Testis (tissue), 3 donors: Measurements from ENCODE around the gene C1orf21. TPM values are rescaled to one million over a fixed set of nuclear protein-coding genes. Genes with fewer than 3 reads are reported as not detected.

Experiments
- DNase-seq: peaks from one replicate; pipeline ENCODE4 v3.0.0-alpha.2; 2019
- H3K27ac ChIP-seq, 2 donors: fragments of 200-600 bp; sonication (generic); one replicate each; pipeline ENCODE4 v1.5.1; 2019
- H3K27me3 ChIP-seq: fragments of 200-600 bp; sonication (generic); one replicate; pipeline ENCODE4 v1.5.1; 2019
- H3K36me3 ChIP-seq: fragments of 200-600 bp; sonication (generic); one replicate; pipeline ENCODE4 v1.5.1; 2017; ENCODE audit warnings: low read depth; ENCODE audit errors: missing control alignments
- H3K4me1 ChIP-seq: fragments of 200-600 bp; sonication (generic); one replicate; pipeline ENCODE4 v1.5.1; 2019
- H3K4me3 ChIP-seq, 2 donors: fragments of 200-600 bp; sonication (generic); one replicate each; pipeline ENCODE4 v1.5.1; 2017 to 2019
- H3K9me3 ChIP-seq: fragments of 200-600 bp; sonication (generic); one replicate; pipeline ENCODE4 v1.5.1; 2017
- CTCF ChIP-seq, 3 experiments: fragments of 450-650 bp in 2 of 3; fragments of 200-600 bp in 1 of 3; sonication (generic) in 1 of 3; IDR thresholded peaks; one replicate each; pipeline ENCODE4 v1.5.1; 2016 to 2019; ENCODE audit warnings: antibody characterized with exemption in 3 of 3, mild to moderate bottlenecking in 2 of 3, moderate library complexity in 1 of 3
- POLR2A ChIP-seq: fragments of 450-650 bp; IDR thresholded peaks from one replicate; pipeline ENCODE4 v1.6.1; 2017; ENCODE audit warnings: antibody characterized with exemption, mild to moderate bottlenecking, moderate library complexity
- WGBS, 2 donors: methylation state at CpG; one replicate each; pipeline ENCODE4 v1.1.5; 2018; 5-methylcytosine and 5-hydroxymethylcytosine counted together
- intact Hi-C: fragments of 100-400 bp; cut with DNase I; formaldehyde crosslinking; loops from one replicate; pipeline ENCODE4 v1.15.1; 2023; ENCODE audit warnings: low total_unique reads
- polyA plus RNA-seq: library from polyadenylated mRNA; stranded (reverse); fragments of 350-450 nt; fragmentation: Illumina TruSeq; extraction: RNeasy Lipid Tissue Mini Kit (QIAGEN cat#74804); gene quantifications from one replicate; pipeline ENCODE4 v1.2.3, GENCODE V29; 2014; ENCODE audit warnings: low read depth, low replicate concordance; ENCODE audit not compliant: insufficient read depth
- total RNA-seq, 2 donors: library from RNA; depleted of rRNA; stranded (reverse); fragments of >200 nt; gene quantifications; one replicate each; pipeline ENCODE4 v1.2.3, GENCODE V29; 2016

The C1orf21 gene
- total and polyA plus RNA-seq, 3 donors from 2014 or later = 13.9 to 17.2 (median 16.0) TPM

- DNase-seq = no peak
- WGBS, 2 donors = 80 to 83% methylated on average over 4 of the region's 4 CpGs
- H3K9me3 ChIP-seq = no peaks in the 10 kb centered on the region
- H3K4me1 ChIP-seq = no peaks in the 10 kb centered on the region
- intact Hi-C loops = no loop called here
- no peak overlapping the region for H3K4me3 ChIP-seq
- no peak overlapping the region for H3K27ac ChIP-seq
- no peak for TF ChIP-seq CTCF (IDR thresholded peaks at IDR 0.05)
- TF ChIP-seq POLR2A = no peak
- no peaks in the 10 kb centered on the region for H3K27me3 ChIP-seq
- no peaks in the 10 kb centered on the region for H3K36me3 ChIP-seq
Observed at GRCh38 chr1:184418652-184419349, 32.0 kb downstream of the C1orf21 start.

- intact Hi-C loops = no loop called here
- WGBS, 2 donors = 85 to 86% methylated on average over 5 of the region's 5 CpGs
- Histone ChIP-seq H3K9me3 (no peaks in the 10 kb centered on the region), H3K27me3 (no peaks in the 10 kb centered on the region), H3K4me1 (no peaks in the 10 kb centered on the region), H3K4me3 (no peak overlapping the region), H3K36me3 (no peaks in the 10 kb centered on the region), H3K27ac (no peak overlapping the region)
- no peak for DNase-seq
- no peak for TF ChIP-seq CTCF (IDR thresholded peaks at IDR 0.05)
- no peak for TF ChIP-seq POLR2A
Observed at GRCh38 chr1:184419350-184420161, 32.7 kb downstream of the C1orf21 start.

GRCh38 chr1:184422490-184423233 is 35.8 kb downstream of the C1orf21 start:
- TF ChIP-seq CTCF (IDR thresholded peaks at IDR 0.05) = no peak
- no peak for TF ChIP-seq POLR2A
- H3K36me3 ChIP-seq = no peaks in the 10 kb centered on the region
- intact Hi-C loops = no loop called here
- H3K27ac ChIP-seq = no peak overlapping the region
- no peak for DNase-seq
- H3K9me3 ChIP-seq = no peaks in the 10 kb centered on the region
- H3K27me3 ChIP-seq = no peaks in the 10 kb centered on the region
- H3K4me3 ChIP-seq = no peak overlapping the region
- H3K4me1 ChIP-seq = no peaks in the 10 kb centered on the region
- 79 to 83% methylated on average over 9 of the region's 9 CpGs for WGBS, 2 donors

- H3K4me3 ChIP-seq = no peak overlapping the region
- H3K36me3 ChIP-seq = no peaks in the 10 kb centered on the region
- H3K9me3 ChIP-seq = no peaks in the 10 kb centered on the region
- no peak for DNase-seq
- H3K27me3 ChIP-seq = no peaks in the 10 kb centered on the region
- intact Hi-C loops = no loop called here
- 90 to 98% methylated on average over 2 of the region's 2 CpGs for WGBS, 2 donors
- H3K4me1 ChIP-seq = no peaks in the 10 kb centered on the region
- H3K27ac ChIP-seq = no peak overlapping the region
- TF ChIP-seq CTCF (IDR thresholded peaks at IDR 0.05) (no peak), POLR2A (no peak)
Observed at GRCh38 chr1:184423649-184424048, 36.8 kb downstream of the C1orf21 start.
